Lower lobe of right lung (tissue), 2 donors: ENCODE data around the gene YPEL1. TPM values are rescaled to one million over a fixed set of nuclear protein-coding genes. Genes with fewer than 3 reads are reported as not detected.
"Not testable (repeated sequence)": the region's sequence is repeated elsewhere in the genome, so short reads cannot be mapped to it uniquely, and the experiment has no call there.

ENCODE experiments used
- ATAC-seq, 2 donors: fragments of 200-7000 bp; cut with Tn5 transposase; one replicate each; pipeline ENCODE4 v1.9.1; 2020 to 2022; ENCODE audit warnings: mild to moderate bottlenecking in 2 of 2, moderate library complexity in 2 of 2
- DNase-seq: peaks from one replicate; pipeline ENCODE4 v3.0.0-alpha.2; 2020
- H3K27ac ChIP-seq: fragments of 200-600 bp; one replicate; pipeline ENCODE4 v1.8.0; 2022
- H3K27me3 ChIP-seq: fragments of 200-600 bp; one replicate; pipeline ENCODE4 v1.8.0; 2022; ENCODE audit warnings: low read depth
- H3K36me3 ChIP-seq: fragments of 200-600 bp; one replicate; pipeline ENCODE4 v1.8.0; 2022; ENCODE audit warnings: mild to moderate bottlenecking
- H3K4me1 ChIP-seq: fragments of 200-600 bp; one replicate; pipeline ENCODE4 v1.8.0; 2022
- H3K4me3 ChIP-seq: fragments of 200-600 bp; one replicate; pipeline ENCODE4 v1.8.0; 2022; ENCODE audit warnings: mild to moderate bottlenecking
- H3K9me3 ChIP-seq: fragments of 200-600 bp; one replicate; pipeline ENCODE4 v1.8.0; 2022
- CTCF ChIP-seq: fragments of 200-600 bp; IDR thresholded peaks from one replicate; pipeline ENCODE4 v1.8.0; 2022; ENCODE audit warnings: antibody characterized with exemption, mild to moderate bottlenecking
- intact Hi-C: fragments of 100-400 bp; cut with DNase I; formaldehyde crosslinking; loops from one replicate; pipeline ENCODE4 v1.11.0; 2022
- total RNA-seq: library from RNA; stranded (reverse); fragmentation: NEBNext Ultra II Directional; extraction: Animal tissue kit (Norgen Biotek cat#: 25700); gene quantifications from one replicate; pipeline ENCODE4 v1.2.1, GENCODE V29; 2021
- donor health status: DM: no; HTN: yes; CAD: no; lungs with severe emphysema.

Gene YPEL1
- total RNA-seq, 1 donor from 2014 or later: 7.6 TPM

GRCh38 chr22:21745948-21746347, 10.4 kb upstream of the YPEL1 start:
- TF ChIP-seq CTCF: no peak
- ATAC-seq (no peak), DNase-seq (no peak)
- Histone ChIP-seq H3K4me1 (no peaks in the 10 kb centered on the region), H3K27me3 (no peaks in the 10 kb centered on the region), H3K36me3 (no peaks in the 10 kb centered on the region), H3K9me3 (no peaks in the 10 kb centered on the region), H3K4me3 (no peak overlapping the region), H3K27ac (no peak overlapping the region)
- intact Hi-C loops: no loop called here

DNA sequence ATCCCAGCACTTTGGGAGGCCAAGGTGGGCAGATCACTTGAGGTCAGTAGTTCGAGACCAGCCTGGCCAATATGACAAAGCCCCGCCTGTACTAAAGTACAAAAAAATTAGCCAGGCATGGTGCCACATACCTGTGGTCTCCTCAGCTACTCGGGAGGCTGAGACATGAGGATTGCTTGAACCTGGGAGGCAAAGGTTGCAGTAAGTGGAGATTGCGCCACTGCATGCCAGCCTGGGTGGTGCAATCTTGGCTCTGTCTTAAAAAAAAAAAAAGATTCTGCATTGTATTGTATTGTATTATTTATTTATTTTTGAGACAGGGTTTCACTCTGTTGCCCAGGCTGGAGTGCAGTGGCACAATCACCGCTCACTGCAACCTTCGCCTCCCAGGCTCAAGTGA, 9.3 kb upstream of the YPEL1 start:
- DNase-seq, intact Hi-C loops, H3K4me3 ChIP-seq, H3K27ac ChIP-seq, H3K9me3 ChIP-seq, ATAC-seq, H3K36me3 ChIP-seq, H3K4me1 ChIP-seq, H3K27me3 ChIP-seq: not testable (repeated sequence)

DNA sequence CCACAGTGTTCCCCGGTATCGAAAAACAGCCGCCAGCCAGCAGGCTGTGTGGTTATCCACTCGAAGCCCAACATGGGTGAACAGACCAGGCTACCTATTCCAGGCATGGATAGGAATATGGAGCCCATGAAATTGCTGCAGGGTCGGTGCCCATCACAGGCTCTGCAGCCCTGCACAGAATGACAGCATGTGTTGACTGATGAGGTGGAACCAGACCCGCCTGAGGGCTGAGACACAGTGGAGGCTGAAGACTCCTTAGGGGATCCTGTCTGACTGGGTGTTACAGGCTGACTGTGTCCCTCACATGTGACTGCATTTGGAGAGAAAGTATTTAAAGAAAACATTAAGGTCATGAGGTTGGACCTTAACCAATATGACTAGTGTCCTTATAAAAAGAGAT, 6.2 kb upstream of the YPEL1 start:
- H3K9me3 ChIP-seq: no peaks in the 10 kb centered on the region
- ATAC-seq: no peak
- no peak for TF ChIP-seq CTCF
- intact Hi-C loops: no loop called here
- no peaks in the 10 kb centered on the region for H3K27me3 ChIP-seq
- no peak for DNase-seq
- no peaks in the 10 kb centered on the region for H3K4me1 ChIP-seq
- H3K27ac ChIP-seq: no peak overlapping the region
- H3K4me3 ChIP-seq: no peak overlapping the region
- H3K36me3 ChIP-seq: no peaks in the 10 kb centered on the region

- H3K4me1 ChIP-seq: peaks cover 4% of the 10 kb centered on the region
- no peak overlapping the region for H3K4me3 ChIP-seq
- no peaks in the 10 kb centered on the region for H3K36me3 ChIP-seq
- no peak for TF ChIP-seq CTCF
- no peaks in the 10 kb centered on the region for H3K9me3 ChIP-seq
- no peak overlapping the region for H3K27ac ChIP-seq
- intact Hi-C loops: no loop called here
- no peaks in the 10 kb centered on the region for H3K27me3 ChIP-seq
- DNase-seq (no peak), ATAC-seq (no peak)
Measured at GRCh38 chr22:21741059-21741458, 5.5 kb upstream of the YPEL1 start.

- Histone ChIP-seq H3K27me3 (no peaks in the 10 kb centered on the region), H3K4me1 (peaks cover 5% of the 10 kb centered on the region), H3K9me3 (no peaks in the 10 kb centered on the region), H3K27ac (no peak overlapping the region), H3K4me3 (no peak overlapping the region), H3K36me3 (no peaks in the 10 kb centered on the region)
- no peak for TF ChIP-seq CTCF
- DNase-seq: no peak
- ATAC-seq: no peak
- intact Hi-C loops: no loop called here
Measured at GRCh38 chr22:21739828-21740377, 4.3 kb upstream of the YPEL1 start.

- Histone ChIP-seq H3K27me3 (no peaks in the 10 kb centered on the region), H3K9me3 (no peaks in the 10 kb centered on the region), H3K27ac (no peak overlapping the region), H3K4me3 (no peak overlapping the region), H3K36me3 (no peaks in the 10 kb centered on the region), H3K4me1 (peaks cover 12% of the 10 kb centered on the region)
- intact Hi-C loops: no loop called here
- TF ChIP-seq CTCF: no peak
- ATAC-seq (no peak), DNase-seq (no peak)
Measured at GRCh38 chr22:21738966-21739365, 3.4 kb upstream of the YPEL1 start.
